GM21447 (cell line): ENCODE data around the gene PELO.
"Not testable (repeated sequence)": the region's sequence is repeated elsewhere in the genome, so short reads cannot be mapped to it uniquely, and the experiment has no call there.

Source experiments
- ATAC-seq: cut with Tn5 transposase; IDR thresholded peaks from one replicate; pipeline ENCODE4 v1.9.1; 2021; ENCODE audit not compliant: unreplicated experiment

Gene PELO

GRCh38 chr5:52800394-52801213, 12.9 kb downstream of the PELO start:
- ATAC-seq, result peak; percentile 49

- ATAC-seq, result no peak
These were observed 13.6 kb downstream of the PELO start for GRCh38 chr5:52801329-52801728.

GRCh38 chr5:52802272-52802973, 14.7 kb downstream of the PELO start:
- no peak for ATAC-seq

GRCh38 chr5:52802974-52803336, 15.2 kb downstream of the PELO start:
- ATAC-seq, result no peak

GRCh38 chr5:52804387-52804791, 16.7 kb downstream of the PELO start:
- no peak for ATAC-seq

- no peak for ATAC-seq
These were observed 17.3 kb downstream of the PELO start for GRCh38 chr5:52804981-52805380.

GRCh38 chr5:52805615-52806014, 17.9 kb downstream of the PELO start:
- no peak for ATAC-seq

- no peak for ATAC-seq
These were observed 19.3 kb downstream of the PELO start for GRCh38 chr5:52807037-52807436.

GRCh38 chr5:52807723-52808122, 20.0 kb downstream of the PELO start:
- no peak for ATAC-seq

GRCh38 chr5:52808316-52808901, 20.7 kb downstream of the PELO start:
- ATAC-seq, result no peak

GRCh38 chr5:52809884-52810283, 22.2 kb downstream of the PELO start:
- peak; percentile 56 for ATAC-seq

- no peak for ATAC-seq
These were observed 22.7 kb downstream of the PELO start for GRCh38 chr5:52810426-52810825.

- ATAC-seq, result no peak
These were observed 23.5 kb downstream of the PELO start for GRCh38 chr5:52811067-52811749.

GRCh38 chr5:52814352-52815148, 26.8 kb downstream of the PELO start:
- no peak for ATAC-seq

- no peak for ATAC-seq
These were observed 30.1 kb downstream of the PELO start for GRCh38 chr5:52817818-52818217.

GRCh38 chr5:52818360-52818759, 30.6 kb downstream of the PELO start:
- ATAC-seq, result no peak

GRCh38 chr5:52818807-52819206, 31.1 kb downstream of the PELO start:
- ATAC-seq, result not testable (repeated sequence)

- no peak for ATAC-seq
These were observed 34.2 kb downstream of the PELO start for GRCh38 chr5:52821901-52822300.

- no peak for ATAC-seq
These were observed 34.7 kb downstream of the PELO start for GRCh38 chr5:52822437-52822836.

- ATAC-seq, result no peak
These were observed 37.1 kb downstream of the PELO start for GRCh38 chr5:52824827-52825226.

GRCh38 chr5:52825826-52826225, 38.1 kb downstream of the PELO start:
- ATAC-seq, result peak; percentile 94
